GM10248 (cell line): ENCODE results near the gene STARD7.

ENCODE experiments used
- CTCF ChIA-PET: fragments of 300-600 bp; sonication (Branson Sonifier 250); formaldehyde crosslinking; extraction: SDS; loops from one replicate; lab custom pipeline; 2021; ENCODE audit warnings: antibody characterized with exemption; lab: Yijun Ruan, JAX
- POLR2A ChIA-PET: fragments of 350-650 bp; sonication (Branson Sonifier 250); formaldehyde crosslinking; extraction: SDS; loops from one replicate; lab custom pipeline; 2020; ENCODE audit warnings: antibody characterized with exemption; lab: Yijun Ruan, JAX
- DNase-seq: peaks from one replicate; pipeline ENCODE4 v3.0.0; 2012; ENCODE audit errors: extremely low spot score
- TF ChIP-seq, protein P1 (sequence below): IDR thresholded peaks from 2 replicates; pipeline ENCODE4 v1.5.1; 2012; ENCODE audit warnings: mild to moderate bottlenecking, low read depth; ENCODE audit errors: extremely low read depth, missing control alignments, control extremely low read depth

STARD7 gene

DNA sequence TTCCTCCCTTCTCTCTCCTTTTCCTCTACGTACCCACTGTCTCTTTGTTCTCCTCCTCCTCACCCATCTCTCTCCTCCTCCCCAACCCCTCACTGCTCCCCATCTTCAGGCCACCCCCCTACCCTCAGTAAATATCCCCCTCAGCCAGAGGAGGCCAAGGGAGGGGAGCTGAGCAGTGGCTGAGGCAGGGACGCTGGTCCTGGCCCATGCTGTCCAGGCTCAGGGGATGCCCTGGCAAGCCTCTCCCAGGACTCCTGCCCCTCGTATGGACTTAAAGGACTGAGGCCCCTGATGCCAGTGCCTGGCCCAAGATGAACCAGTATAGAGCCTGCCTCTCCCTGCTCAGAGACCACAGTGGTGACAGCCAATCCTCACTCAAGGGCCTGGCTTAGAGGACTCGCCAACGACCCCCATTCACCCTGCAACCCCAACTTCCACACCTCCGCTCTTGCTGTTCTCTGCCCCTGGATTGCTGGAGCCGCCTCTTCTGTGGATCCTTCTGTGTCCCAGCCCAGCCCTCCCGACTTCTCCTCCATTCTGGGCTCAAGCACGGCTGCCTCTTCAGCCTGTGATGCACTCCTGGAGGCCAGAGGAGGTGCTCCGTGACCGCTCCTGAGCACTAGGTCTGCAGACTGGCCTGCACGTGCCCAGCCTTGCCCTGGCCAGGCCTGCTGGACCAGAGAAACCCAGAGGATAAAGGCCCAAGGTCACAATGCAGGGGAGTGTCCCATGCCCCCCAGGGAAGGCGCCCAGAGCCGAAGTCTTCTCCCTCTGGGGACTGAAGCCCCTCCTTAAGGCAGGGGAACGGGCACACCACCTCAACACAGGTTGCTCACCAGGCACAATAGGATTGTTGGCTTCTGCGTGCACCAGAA lies 53.9 kb downstream of the STARD7 start:
- no peak for DNase-seq
- CTCF ChIA-PET: interaction anchor here (1.2 to 24.9 kb wide), 4 partner anchors 10 to 20 kb away, joined by 4 to 658 read pairs (median 357); partner anchors contain the start of genes ASTL and DUSP2
- TF ChIP-seq, protein P1, sequence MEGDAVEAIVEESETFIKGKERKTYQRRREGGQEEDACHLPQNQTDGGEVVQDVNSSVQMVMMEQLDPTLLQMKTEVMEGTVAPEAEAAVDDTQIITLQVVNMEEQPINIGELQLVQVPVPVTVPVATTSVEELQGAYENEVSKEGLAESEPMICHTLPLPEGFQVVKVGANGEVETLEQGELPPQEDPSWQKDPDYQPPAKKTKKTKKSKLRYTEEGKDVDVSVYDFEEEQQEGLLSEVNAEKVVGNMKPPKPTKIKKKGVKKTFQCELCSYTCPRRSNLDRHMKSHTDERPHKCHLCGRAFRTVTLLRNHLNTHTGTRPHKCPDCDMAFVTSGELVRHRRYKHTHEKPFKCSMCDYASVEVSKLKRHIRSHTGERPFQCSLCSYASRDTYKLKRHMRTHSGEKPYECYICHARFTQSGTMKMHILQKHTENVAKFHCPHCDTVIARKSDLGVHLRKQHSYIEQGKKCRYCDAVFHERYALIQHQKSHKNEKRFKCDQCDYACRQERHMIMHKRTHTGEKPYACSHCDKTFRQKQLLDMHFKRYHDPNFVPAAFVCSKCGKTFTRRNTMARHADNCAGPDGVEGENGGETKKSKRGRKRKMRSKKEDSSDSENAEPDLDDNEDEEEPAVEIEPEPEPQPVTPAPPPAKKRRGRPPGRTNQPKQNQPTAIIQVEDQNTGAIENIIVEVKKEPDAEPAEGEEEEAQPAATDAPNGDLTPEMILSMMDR: no peak
- POLR2A ChIA-PET: interaction anchor here (1.0 to 1.2 kb wide), 3 partner anchors 10 to 12 kb away, joined by 3 to 5 read pairs (median 3); partner anchors contain the start of gene DUSP2

DNA sequence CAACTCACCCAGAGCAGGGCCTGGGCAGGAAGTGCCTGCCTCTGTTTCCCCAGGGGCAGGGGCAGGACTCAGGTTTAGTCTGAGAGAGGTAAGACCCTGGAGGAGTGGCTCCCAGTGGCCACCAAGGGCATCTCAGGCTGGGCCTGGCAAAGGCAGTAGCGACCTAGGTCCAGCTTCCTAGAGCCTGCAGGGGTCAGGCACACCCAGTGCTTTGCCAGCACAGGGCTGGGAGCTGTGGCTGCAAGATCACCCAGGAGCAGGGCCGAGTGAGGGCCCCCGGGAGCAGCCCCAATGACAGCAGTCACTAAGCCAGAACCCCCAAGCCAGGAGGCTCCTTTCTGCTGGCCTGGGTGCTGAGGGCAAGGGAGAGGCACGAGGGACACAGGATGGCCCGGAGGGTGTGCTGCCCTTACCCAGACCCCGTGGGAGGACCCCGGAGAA lies 54.6 kb downstream of the STARD7 start:
- TF ChIP-seq, protein P1: no peak
- ChIA-PET CTCF (interaction anchor here (1.2 to 20.4 kb wide), 2 partner anchors 12 to 13 kb away, joined by 4 to 658 read pairs; no protein-coding TSS in a partner anchor), POLR2A (interaction anchor here (1.0 to 1.2 kb wide), 2 partner anchors 9 to 11 kb away, joined by 3 to 5 read pairs; partner anchors contain the start of gene DUSP2)
- DNase-seq: no peak

DNA sequence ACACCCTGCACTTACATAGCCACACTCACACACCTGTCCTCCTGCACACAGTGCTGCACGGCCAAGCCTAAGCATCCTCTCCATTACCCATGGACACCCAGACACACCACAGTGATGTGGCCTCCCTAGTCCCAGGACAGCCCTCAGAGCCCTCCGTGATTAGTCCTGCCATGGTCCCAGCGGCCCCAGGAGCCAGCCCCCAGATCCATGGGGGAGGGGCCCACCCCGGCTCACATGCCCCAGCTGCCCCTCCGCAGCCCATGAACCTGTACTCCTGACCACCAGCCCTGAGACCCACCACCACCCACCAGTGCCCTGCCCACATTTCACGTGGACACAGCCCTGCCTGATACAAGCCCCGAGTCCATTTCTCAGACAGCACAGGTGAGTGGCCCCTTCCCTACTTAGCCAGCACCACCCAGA lies 55.3 kb downstream of the STARD7 start:
- DNase-seq: no peak
- ChIA-PET POLR2A (interaction anchor here (0.6 to 1.2 kb wide), 3 partner anchors 8 to 374 kb away, joined by 3 to 8 read pairs (median 5); partner anchors contain the start of gene DUSP2), CTCF (interaction anchor here (1.0 to 20.4 kb wide), 3 partner anchors 11 to 14 kb away, joined by 4 to 658 read pairs (median 5); no protein-coding TSS in a partner anchor)

DNA sequence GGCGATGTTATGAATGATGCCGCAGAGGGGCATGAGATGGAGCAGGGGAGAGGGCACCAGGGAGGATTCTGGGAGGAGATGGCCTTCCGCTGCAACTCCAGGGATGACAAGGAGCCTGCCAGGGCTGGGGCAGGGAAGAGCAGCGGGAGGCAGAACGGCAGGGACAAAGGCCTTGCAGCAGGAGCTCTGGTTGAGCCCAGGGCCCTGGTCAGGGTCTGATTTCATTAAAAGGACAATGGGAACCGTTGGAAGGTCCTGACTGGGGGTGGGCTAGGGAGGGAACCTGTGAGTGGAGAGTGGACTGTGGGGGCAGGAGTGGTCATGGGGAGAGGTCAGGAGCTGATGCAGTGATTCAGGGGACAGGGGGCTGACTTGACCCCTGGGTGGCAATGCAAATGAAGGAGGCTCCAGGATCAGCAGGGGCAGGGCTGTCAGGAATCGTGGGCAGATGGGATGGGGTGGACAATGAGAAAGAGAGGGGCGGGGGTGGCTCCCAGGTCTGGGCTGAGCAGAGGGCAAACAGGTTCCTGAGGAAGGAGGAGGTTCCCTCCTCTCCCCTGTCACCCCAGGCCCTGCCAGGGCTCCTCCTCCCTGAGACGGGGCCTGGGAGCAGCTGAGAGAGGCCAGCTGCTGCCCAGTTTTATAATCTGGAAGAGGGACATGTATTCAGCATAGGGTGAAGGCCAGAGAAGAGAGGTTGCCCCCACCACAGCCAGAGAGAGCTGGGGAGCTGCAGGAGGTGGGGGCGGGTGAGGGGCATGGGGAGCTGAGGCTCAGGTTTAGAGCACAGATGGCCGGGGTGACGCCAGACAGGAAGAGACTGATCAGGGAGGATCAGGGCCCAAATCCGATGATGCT lies 56.1 kb downstream of the STARD7 start:
- TF ChIP-seq, protein P1: no peak
- DNase-seq: no peak
- ChIA-PET POLR2A (interaction anchor here (0.6 to 5.7 kb wide), 3 partner anchors 10 to 375 kb away, joined by 3 to 29 read pairs (median 8); partner anchors contain the start of gene ASTL), CTCF (interaction anchor here (1.0 to 20.4 kb wide), 3 partner anchors 13 to 82 kb away, joined by 3 to 658 read pairs (median 5); no protein-coding TSS in a partner anchor)

More for the DNA sequence above, 55.3 kb downstream of the STARD7 start:
- TF ChIP-seq, protein P1: no peak

DNA sequence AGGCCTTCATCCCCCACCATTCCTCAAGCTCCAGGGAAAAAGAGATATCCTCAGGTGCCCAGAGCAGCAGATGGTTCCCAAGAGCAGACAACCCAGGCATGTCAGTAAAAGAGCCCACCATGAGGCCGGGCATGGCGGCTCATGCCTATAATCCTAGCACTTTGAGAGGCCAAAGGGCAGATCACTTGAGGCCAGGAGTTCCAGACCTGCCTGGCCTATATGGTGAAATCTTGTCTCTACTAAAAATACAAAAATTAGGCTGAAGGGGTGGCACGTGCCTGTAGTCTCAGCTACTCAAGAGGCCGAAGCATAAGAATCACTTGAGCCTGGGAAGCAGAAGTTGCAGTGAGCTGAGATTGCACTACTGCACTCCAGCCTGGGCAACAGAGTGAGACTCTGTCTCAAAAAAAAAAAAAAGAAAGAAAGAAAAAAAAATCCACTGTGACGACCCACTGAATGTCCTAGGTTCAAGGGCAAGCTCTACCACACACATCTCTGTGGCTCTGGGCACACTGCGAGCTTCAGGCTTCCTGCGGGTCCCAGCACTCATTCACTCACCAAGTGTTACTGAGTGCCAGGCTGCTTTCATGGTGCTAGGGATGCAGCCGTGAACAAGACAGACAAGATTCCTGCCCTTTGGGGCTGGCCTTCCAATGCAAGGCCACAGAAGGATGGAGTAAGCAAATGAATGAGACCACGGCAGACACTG lies 56.9 kb downstream of the STARD7 start:
- TF ChIP-seq, protein P1: no peak
- DNase-seq: no peak
- CTCF ChIA-PET: interaction anchor here (1.3 to 20.4 kb wide), 2 partner anchors 15 to 83 kb away, joined by 3 to 658 read pairs; no protein-coding TSS in a partner anchor
- POLR2A ChIA-PET: interaction anchor here (0.7 to 5.7 kb wide), 2 partner anchors 9 to 12 kb away, joined by 3 to 29 read pairs; partner anchors contain the start of gene ASTL
